HG03045 (cell line): ENCODE results near the gene SH3BGR.

Experiments used
- ATAC-seq: cut with Tn5 transposase; IDR thresholded peaks from one replicate; pipeline ENCODE4 v1.9.1; 2021; ENCODE audit warnings: mild to moderate bottlenecking, moderate library complexity; ENCODE audit not compliant: unreplicated experiment

SH3BGR gene

GRCh38 chr21:39454949-39455668, 3.3 kb downstream of the SH3BGR start:
- ATAC-seq, result no peak

- no peak for ATAC-seq
These were observed 4.9 kb downstream of the SH3BGR start for GRCh38 chr21:39456665-39457064.

- ATAC-seq, result no peak
These were observed 9.6 kb downstream of the SH3BGR start for GRCh38 chr21:39461419-39461818.

- ATAC-seq, result no peak
These were observed 11.5 kb downstream of the SH3BGR start for GRCh38 chr21:39463308-39463707.

GRCh38 chr21:39466584-39466983, 14.8 kb downstream of the SH3BGR start:
- no peak for ATAC-seq

GRCh38 chr21:39467746-39468145, 16.0 kb downstream of the SH3BGR start:
- no peak for ATAC-seq

GRCh38 chr21:39468559-39468958, 16.8 kb downstream of the SH3BGR start:
- no peak for ATAC-seq

- no peak for ATAC-seq
These were observed 19.8 kb downstream of the SH3BGR start for GRCh38 chr21:39471598-39471997.

GRCh38 chr21:39472786-39473185, 21.0 kb downstream of the SH3BGR start:
- ATAC-seq, result no peak

GRCh38 chr21:39474611-39475010, 22.8 kb downstream of the SH3BGR start:
- ATAC-seq, result no peak

GRCh38 chr21:39479164-39479813, 27.5 kb downstream of the SH3BGR start:
- no peak for ATAC-seq

- ATAC-seq, result no peak
These were observed 28.0 kb downstream of the SH3BGR start for GRCh38 chr21:39479814-39480182.

GRCh38 chr21:39480271-39480670, 28.5 kb downstream of the SH3BGR start:
- no peak for ATAC-seq

GRCh38 chr21:39481886-39482285, 30.1 kb downstream of the SH3BGR start:
- no peak for ATAC-seq

- ATAC-seq, result no peak
These were observed 32.1 kb downstream of the SH3BGR start for GRCh38 chr21:39483917-39484316.

- ATAC-seq, result no peak
These were observed 33.0 kb downstream of the SH3BGR start for GRCh38 chr21:39484711-39485276.

- no peak for ATAC-seq
These were observed 37.7 kb downstream of the SH3BGR start for GRCh38 chr21:39489380-39489924.

GRCh38 chr21:39499156-39499555, 47.4 kb downstream of the SH3BGR start:
- no peak for ATAC-seq

GRCh38 chr21:39502631-39503030, 50.9 kb downstream of the SH3BGR start:
- no peak for ATAC-seq

- no peak for ATAC-seq
These were observed 51.5 kb downstream of the SH3BGR start for GRCh38 chr21:39503123-39503762.

GRCh38 chr21:39504230-39504629, 52.5 kb downstream of the SH3BGR start:
- ATAC-seq, result no peak

- no peak for ATAC-seq
These were observed 58.5 kb downstream of the SH3BGR start for GRCh38 chr21:39510240-39510639.
